Fibroblast of mammary gland (primary cell): ENCODE data around the gene ADAMTSL3.
"Not testable (repeated sequence)": the region's sequence is repeated elsewhere in the genome, so short reads cannot be mapped to it uniquely, and the experiment has no call there.

Experiments
- DNase-seq: peaks from one replicate; pipeline ENCODE4 v3.0.0-alpha.2; 2010; ENCODE audit warnings: low read depth
- H3K4me3 ChIP-seq: 2 replicates; pipeline ENCODE4 v1.5.1; 2011; ENCODE audit warnings: low read depth, mild to moderate bottlenecking, low read length, moderate library complexity; ENCODE audit not compliant: control insufficient read depth
- CTCF ChIP-seq: conservative IDR thresholded peaks from 2 replicates; pipeline ENCODE4 v1.5.1; 2011; ENCODE audit warnings: low read depth, low read length, inconsistent platforms; ENCODE audit not compliant: control insufficient read depth, insufficient read depth

Gene ADAMTSL3

GRCh38 chr15:84050076-84050475, 396.2 kb downstream of the ADAMTSL3 start:
- no peak for DNase-seq
- no peak overlapping the region for H3K4me3 ChIP-seq
- no peak for TF ChIP-seq CTCF

- not testable (repeated sequence) for DNase-seq, H3K4me3 ChIP-seq
Measured at GRCh38 chr15:84051146-84051545, 397.2 kb downstream of the ADAMTSL3 start.

- not testable (repeated sequence) for DNase-seq
Measured at GRCh38 chr15:84054544-84054943, 400.6 kb downstream of the ADAMTSL3 start.

GRCh38 chr15:84057714-84058331, 403.9 kb downstream of the ADAMTSL3 start:
- TF ChIP-seq CTCF, result no peak
- H3K4me3 ChIP-seq, result no peak overlapping the region

More at GRCh38 chr15:84054544-84054943, 400.6 kb downstream of the ADAMTSL3 start:
- not testable (repeated sequence) for H3K4me3 ChIP-seq

GRCh38 chr15:84063674-84064073, 409.8 kb downstream of the ADAMTSL3 start:
- not testable (repeated sequence) for H3K4me3 ChIP-seq

More at GRCh38 chr15:84057714-84058331, 403.9 kb downstream of the ADAMTSL3 start:
- no peak for DNase-seq

GRCh38 chr15:84068674-84069073, 414.8 kb downstream of the ADAMTSL3 start:
- not testable (repeated sequence) for DNase-seq, H3K4me3 ChIP-seq

More at GRCh38 chr15:84063674-84064073, 409.8 kb downstream of the ADAMTSL3 start:
- not testable (repeated sequence) for DNase-seq

GRCh38 chr15:84078038-84078437, 424.1 kb downstream of the ADAMTSL3 start:
- not testable (repeated sequence) for H3K4me3 ChIP-seq, DNase-seq

GRCh38 chr15:84079325-84079884, 425.5 kb downstream of the ADAMTSL3 start:
- not testable (repeated sequence) for H3K4me3 ChIP-seq, DNase-seq

- H3K4me3 ChIP-seq, result peak overlapping the region; percentile 41
- no peak for TF ChIP-seq CTCF
- peak; percentile 5 for DNase-seq
Measured at GRCh38 chr15:84079885-84080777, 426.2 kb downstream of the ADAMTSL3 start.

GRCh38 chr15:84080778-84081084, 426.8 kb downstream of the ADAMTSL3 start:
- peak; percentile 63 for DNase-seq
- H3K4me3 ChIP-seq, result peak overlapping the region; percentile 41
